Nephron (organoid): ENCODE measurements around the gene HSD3B2.

Source experiments
- H3K27ac Mint-ChIP-seq, 3 experiments: 2 replicates each; pipeline ENCODE4 v1.8.0; 2020; ENCODE audit warnings: mixed read lengths in 3 of 3, mild to moderate bottlenecking in 2 of 3, moderate library complexity in 1 of 3
- H3K27me3 Mint-ChIP-seq: 2 replicates; pipeline ENCODE4 v1.8.0; 2021; ENCODE audit warnings: low read depth, mild to moderate bottlenecking, moderate library complexity, mixed read lengths
- H3K36me3 Mint-ChIP-seq: 2 replicates; pipeline ENCODE4 v1.8.0; 2020; ENCODE audit warnings: low read depth, mixed read lengths
- H3K4me1 Mint-ChIP-seq: 2 replicates; pipeline ENCODE4 v1.8.0; 2020; ENCODE audit warnings: mixed read lengths
- H3K4me3 Mint-ChIP-seq, 3 experiments: 2 replicates each; pipeline ENCODE4 v1.8.0; 2020; ENCODE audit warnings: mild to moderate bottlenecking in 3 of 3, mixed read lengths in 3 of 3, moderate library complexity in 2 of 3
- H3K9me3 Mint-ChIP-seq: 2 replicates; pipeline ENCODE4 v1.8.0; 2020; ENCODE audit warnings: mixed read lengths
- TF ChIP-seq, protein P1 (sequence below), 3 experiments: fragments of 200-600 bp; sonication (generic); IDR thresholded peaks; one replicate each; pipeline ENCODE4 v1.5.0; 2021; ENCODE audit warnings: antibody characterized with exemption in 3 of 3; ENCODE audit not compliant: unreplicated experiment in 3 of 3

The HSD3B2 gene

DNA sequence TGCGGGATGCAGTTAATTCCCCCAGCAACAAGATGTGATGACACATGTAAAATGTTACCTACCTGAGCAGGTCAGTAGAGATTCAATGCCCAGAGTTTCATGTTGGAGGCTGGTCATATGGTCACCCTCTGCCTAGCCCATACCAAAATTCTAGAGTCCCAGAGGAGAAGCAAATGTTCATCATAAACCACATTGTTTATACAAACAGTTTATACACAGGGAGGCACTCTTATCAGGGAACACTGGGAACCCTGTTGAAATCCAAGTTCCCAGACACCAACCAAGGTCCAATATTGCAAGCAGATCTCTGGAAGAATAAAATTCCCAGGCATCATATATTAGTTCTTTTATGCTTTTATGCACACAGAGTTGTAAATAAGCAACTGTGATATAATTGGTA is 35.8 kb upstream of the HSD3B2 start:
- Mint-ChIP-seq H3K27me3 (peaks cover 3% of the 10 kb centered on the region), H3K4me1 (peaks cover 9% of the 10 kb centered on the region), H3K4me3 (no peak overlapping the region), H3K36me3 (no peaks in the 10 kb centered on the region), H3K9me3 (peaks cover 4% of the 10 kb centered on the region), H3K27ac (no peak overlapping the region)
- TF ChIP-seq, protein P1, sequence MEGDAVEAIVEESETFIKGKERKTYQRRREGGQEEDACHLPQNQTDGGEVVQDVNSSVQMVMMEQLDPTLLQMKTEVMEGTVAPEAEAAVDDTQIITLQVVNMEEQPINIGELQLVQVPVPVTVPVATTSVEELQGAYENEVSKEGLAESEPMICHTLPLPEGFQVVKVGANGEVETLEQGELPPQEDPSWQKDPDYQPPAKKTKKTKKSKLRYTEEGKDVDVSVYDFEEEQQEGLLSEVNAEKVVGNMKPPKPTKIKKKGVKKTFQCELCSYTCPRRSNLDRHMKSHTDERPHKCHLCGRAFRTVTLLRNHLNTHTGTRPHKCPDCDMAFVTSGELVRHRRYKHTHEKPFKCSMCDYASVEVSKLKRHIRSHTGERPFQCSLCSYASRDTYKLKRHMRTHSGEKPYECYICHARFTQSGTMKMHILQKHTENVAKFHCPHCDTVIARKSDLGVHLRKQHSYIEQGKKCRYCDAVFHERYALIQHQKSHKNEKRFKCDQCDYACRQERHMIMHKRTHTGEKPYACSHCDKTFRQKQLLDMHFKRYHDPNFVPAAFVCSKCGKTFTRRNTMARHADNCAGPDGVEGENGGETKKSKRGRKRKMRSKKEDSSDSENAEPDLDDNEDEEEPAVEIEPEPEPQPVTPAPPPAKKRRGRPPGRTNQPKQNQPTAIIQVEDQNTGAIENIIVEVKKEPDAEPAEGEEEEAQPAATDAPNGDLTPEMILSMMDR (IDR thresholded peaks at IDR 0.05; ENCODE audit: unreplicated experiment in 3 of 3): no peak

DNA sequence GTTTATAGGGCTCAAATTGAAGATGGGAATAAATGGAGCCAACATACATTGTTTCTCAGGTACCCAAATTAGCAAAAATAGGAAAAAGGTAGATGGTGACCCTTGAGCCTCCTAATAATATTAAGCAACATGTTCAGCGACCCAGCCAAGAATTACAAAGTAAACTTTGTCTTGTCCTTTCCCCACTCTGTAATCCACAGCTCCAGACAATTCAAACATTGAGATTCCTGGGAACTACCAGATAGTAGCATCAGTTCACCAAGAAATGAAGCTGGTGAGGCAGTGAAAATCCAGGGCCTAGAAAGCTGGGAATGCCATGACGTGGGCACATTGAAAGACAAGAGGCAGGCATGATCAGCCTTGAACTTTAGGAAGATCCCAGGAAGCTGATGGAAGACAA is 34.6 kb upstream of the HSD3B2 start:
- Mint-ChIP-seq H3K9me3 (peaks cover 4% of the 10 kb centered on the region), H3K4me3 (no peak overlapping the region), H3K4me1 (no peaks in the 10 kb centered on the region), H3K27ac (no peak overlapping the region), H3K27me3 (peaks cover 9% of the 10 kb centered on the region), H3K36me3 (no peaks in the 10 kb centered on the region)
- TF ChIP-seq, protein P1 (IDR thresholded peaks at IDR 0.05; ENCODE audit: unreplicated experiment in 3 of 3): no peak

DNA sequence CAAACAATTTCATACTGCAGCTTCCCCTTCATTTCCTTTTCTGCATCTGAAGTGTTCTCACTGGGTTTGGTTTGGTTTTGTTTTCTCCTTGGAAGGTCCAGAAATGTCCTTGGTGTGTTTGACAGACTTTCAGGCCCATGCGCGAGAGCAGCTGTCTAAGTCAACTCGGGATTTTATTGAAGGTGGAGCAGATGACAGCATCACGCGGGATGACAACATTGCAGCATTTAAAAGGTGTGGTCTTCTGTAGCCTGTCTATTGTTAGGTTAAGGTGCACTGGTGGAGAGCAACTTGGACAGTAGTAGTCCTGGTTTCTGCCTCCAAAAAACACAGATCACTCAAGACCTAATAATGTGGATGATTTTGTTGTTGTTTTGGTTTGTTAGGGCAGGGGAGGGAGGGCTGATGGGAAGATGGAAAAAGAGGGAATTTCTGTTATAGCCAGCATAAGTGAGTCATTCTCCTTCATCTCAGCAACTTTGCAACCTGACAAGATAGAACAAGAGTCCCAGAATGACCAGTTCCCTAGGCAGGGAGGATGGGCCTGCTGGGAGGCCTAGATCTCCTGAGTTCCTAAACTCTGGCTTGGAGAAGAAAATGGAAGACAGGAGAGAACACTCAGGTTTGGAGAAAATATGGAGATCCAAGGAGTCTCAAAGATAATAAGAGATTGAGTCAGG is 33.8 kb upstream of the HSD3B2 start:
- peaks cover 6% of the 10 kb centered on the region for H3K27me3 Mint-ChIP-seq
- H3K9me3 Mint-ChIP-seq: peaks cover 4% of the 10 kb centered on the region
- H3K36me3 Mint-ChIP-seq: no peaks in the 10 kb centered on the region
- no peak overlapping the region for H3K4me3 Mint-ChIP-seq
- TF ChIP-seq, protein P1 (IDR thresholded peaks at IDR 0.05; ENCODE audit: unreplicated experiment in 3 of 3): no peak
- H3K27ac Mint-ChIP-seq: no peak overlapping the region
- no peaks in the 10 kb centered on the region for H3K4me1 Mint-ChIP-seq

DNA sequence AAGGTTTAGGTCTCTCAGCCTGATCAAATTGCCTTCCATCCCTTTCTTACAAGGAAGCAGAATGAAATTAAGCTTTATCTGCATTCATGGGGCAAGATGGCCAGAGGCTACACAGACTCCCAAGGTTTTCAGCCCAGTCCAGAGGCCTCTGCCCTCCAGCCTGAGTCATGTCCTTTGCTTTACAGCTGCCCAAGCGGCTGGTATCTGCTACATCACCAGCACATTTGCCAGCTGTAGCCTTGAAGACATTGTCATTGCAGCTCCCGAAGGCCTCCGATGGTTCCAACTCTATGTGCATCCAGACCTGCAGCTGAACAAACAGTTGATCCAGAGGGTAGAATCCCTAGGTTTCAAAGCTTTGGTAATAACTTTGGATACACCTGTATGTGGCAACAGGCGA is 30.4 kb upstream of the HSD3B2 start:
- TF ChIP-seq, protein P1 (IDR thresholded peaks at IDR 0.05; ENCODE audit: unreplicated experiment in 3 of 3): no peak
- Mint-ChIP-seq H3K4me1 (no peaks in the 10 kb centered on the region), H3K36me3 (no peaks in the 10 kb centered on the region), H3K9me3 (no peaks in the 10 kb centered on the region), H3K4me3 (no peak overlapping the region), H3K27me3 (peaks cover 6% of the 10 kb centered on the region), H3K27ac (no peak overlapping the region)

DNA sequence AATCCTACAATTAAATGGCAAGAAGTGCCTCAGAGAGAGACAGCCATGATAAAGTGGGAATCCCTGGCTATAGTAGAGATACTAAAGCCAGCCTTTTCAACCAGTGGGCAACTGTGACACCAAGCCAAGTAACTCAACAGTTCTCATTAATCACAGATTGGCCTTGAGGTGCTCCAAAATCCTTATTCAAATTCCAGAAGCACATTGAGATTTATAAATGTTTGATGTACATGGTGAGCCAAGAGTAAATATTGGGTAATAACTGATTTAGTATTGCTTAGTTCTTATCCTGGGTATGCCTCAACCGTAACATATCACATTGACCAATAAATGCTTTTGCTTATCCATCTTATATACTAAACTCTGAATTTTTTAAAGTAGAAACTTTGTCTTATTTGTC is 29.3 kb upstream of the HSD3B2 start:
- no peak overlapping the region for H3K27ac Mint-ChIP-seq
- no peaks in the 10 kb centered on the region for H3K9me3 Mint-ChIP-seq
- TF ChIP-seq, protein P1 (IDR thresholded peaks at IDR 0.05; ENCODE audit: unreplicated experiment in 3 of 3): no peak
- peaks cover 6% of the 10 kb centered on the region for H3K27me3 Mint-ChIP-seq
- no peaks in the 10 kb centered on the region for H3K36me3 Mint-ChIP-seq
- H3K4me3 Mint-ChIP-seq: no peak overlapping the region
- no peaks in the 10 kb centered on the region for H3K4me1 Mint-ChIP-seq

DNA sequence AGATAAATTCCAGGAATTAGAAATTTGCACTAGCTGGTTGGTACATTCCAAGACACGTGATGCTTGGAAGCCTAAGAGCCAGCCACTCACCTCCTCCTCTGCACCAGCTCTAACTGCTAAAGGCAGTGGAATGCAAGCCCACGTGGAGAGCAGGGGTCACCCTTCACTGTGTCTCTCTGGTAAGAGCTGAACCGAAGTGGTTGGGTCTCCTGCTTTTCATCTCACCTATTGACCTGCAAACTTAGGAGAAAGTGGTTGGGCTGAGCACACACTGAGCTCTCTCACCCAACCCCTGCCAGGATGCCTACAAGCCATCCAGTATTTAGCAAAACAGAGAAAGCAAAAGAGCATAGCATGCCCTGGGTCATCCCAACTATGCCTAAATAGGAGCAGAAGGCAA is 27.1 kb upstream of the HSD3B2 start:
- Mint-ChIP-seq H3K36me3 (no peaks in the 10 kb centered on the region), H3K4me3 (no peak overlapping the region), H3K27ac (no peak overlapping the region)

More for the DNA sequence above, 27.1 kb upstream of the HSD3B2 start:
- peaks cover 6% of the 10 kb centered on the region for H3K27me3 Mint-ChIP-seq
- TF ChIP-seq, protein P1 (IDR thresholded peaks at IDR 0.05; ENCODE audit: unreplicated experiment in 3 of 3): no peak
- H3K9me3 Mint-ChIP-seq: no peaks in the 10 kb centered on the region
- H3K4me1 Mint-ChIP-seq: no peaks in the 10 kb centered on the region
